ENCODE results near the gene ENTHD1. TPM values are rescaled to one million over a fixed set of nuclear protein-coding genes. Genes with fewer than 3 reads are reported as not detected.

The ENTHD1 gene
- total and polyA plus RNA-seq, 9 of the 15 experiments (the other 6 are each of a cell fraction or from before 2014, with no cell fraction given), result 0.13 to 0.98 (median 0.35) TPM

- TF ChIP-seq ZNF449 (CRISPR knock-in tag; IDR thresholded peaks at IDR 0.05), result no peak
- no peak for TF ChIP-seq NR2C1 (IDR thresholded peaks at IDR 0.05)
- no peak for TF ChIP-seq NR2C1 (tag; IDR thresholded peaks at IDR 0.05)
- no peak for TF ChIP-seq GABPA (tag; conservative IDR thresholded peaks at IDR 0.05; ENCODE audit: low read depth)
- no peak for TF ChIP-seq KAT7 (CRISPR knock-in tag; IDR thresholded peaks at IDR 0.05; ENCODE audit: borderline replicate concordance)
- TF ChIP-seq ZBTB2 (IDR thresholded peaks at IDR 0.05), result no peak
- TF ChIP-seq HNRNPL (IDR thresholded peaks at IDR 0.05; ENCODE audit: low read depth, low read length), result no peak
- no peak for TF ChIP-seq HNRNPUL1 (IDR thresholded peaks at IDR 0.05; ENCODE audit: low read length)
- peak; percentile 25; the same call in 1 of the 2 replicates for TF ChIP-seq KLF16 (IDR thresholded peaks at IDR 0.05)
- TF ChIP-seq ERF (CRISPR knock-in tag; IDR thresholded peaks at IDR 0.05), result no peak
- TF ChIP-seq EWSR1 (IDR thresholded peaks at IDR 0.05; ENCODE audit: borderline replicate concordance, low read depth, partially characterized antibody), result no peak
- peak; percentile 84 for TF ChIP-seq RAD51 (IDR thresholded peaks at IDR 0.05; ENCODE audit: borderline replicate concordance, low read depth)
- no peak for TF ChIP-seq NR4A1 (CRISPR knock-in tag; IDR thresholded peaks at IDR 0.05)
- no peak for TF ChIP-seq NR4A1 (tag; IDR thresholded peaks at IDR 0.05)
- no peak for TF ChIP-seq NR2C2 (CRISPR knock-in tag; IDR thresholded peaks at IDR 0.05)
- no peak for TF ChIP-seq NR2C2 (tag; IDR thresholded peaks at IDR 0.05)
- no peak for TF ChIP-seq ZFP36 (IDR thresholded peaks at IDR 0.05; ENCODE audit: low read depth, low read length, partially characterized antibody)
- peak; percentile 68 for TF ChIP-seq SOX6 (IDR thresholded peaks at IDR 0.05)
- no peak for TF ChIP-seq SRSF3 (IDR thresholded peaks at IDR 0.05; ENCODE audit: insufficient read depth, low read length)
- TF ChIP-seq CCNT2 (IDR thresholded peaks at IDR 0.05; ENCODE audit: borderline replicate concordance, extremely low read depth, insufficient read length, low read depth, low read length), result peak; percentile 37
- no peak for TF ChIP-seq ZMIZ1 (IDR thresholded peaks at IDR 0.05; ENCODE audit: low read depth in 2 of 2, low read length in 2 of 2)
- no peak for TF ChIP-seq POLR2AphosphoS2 (IDR thresholded peaks at IDR 0.05; ENCODE audit: low read length)
- TF ChIP-seq MTF1 (CRISPR knock-in tag; IDR thresholded peaks at IDR 0.05; ENCODE audit: borderline replicate concordance), result no peak
- TF ChIP-seq ZNF175 (CRISPR knock-in tag; IDR thresholded peaks at IDR 0.05; ENCODE audit: low read depth), result no peak
- no peak for TF ChIP-seq TCFL5 (CRISPR knock-in tag; conservative IDR thresholded peaks at IDR 0.05)
These were observed 169.6 kb downstream of the ENTHD1 start (continued) for GRCh38 chr22:39723899-39724351.

Data from K562 (cell line).